ENCODE measurements around the gene PSMB8.

PSMB8 gene

DNA sequence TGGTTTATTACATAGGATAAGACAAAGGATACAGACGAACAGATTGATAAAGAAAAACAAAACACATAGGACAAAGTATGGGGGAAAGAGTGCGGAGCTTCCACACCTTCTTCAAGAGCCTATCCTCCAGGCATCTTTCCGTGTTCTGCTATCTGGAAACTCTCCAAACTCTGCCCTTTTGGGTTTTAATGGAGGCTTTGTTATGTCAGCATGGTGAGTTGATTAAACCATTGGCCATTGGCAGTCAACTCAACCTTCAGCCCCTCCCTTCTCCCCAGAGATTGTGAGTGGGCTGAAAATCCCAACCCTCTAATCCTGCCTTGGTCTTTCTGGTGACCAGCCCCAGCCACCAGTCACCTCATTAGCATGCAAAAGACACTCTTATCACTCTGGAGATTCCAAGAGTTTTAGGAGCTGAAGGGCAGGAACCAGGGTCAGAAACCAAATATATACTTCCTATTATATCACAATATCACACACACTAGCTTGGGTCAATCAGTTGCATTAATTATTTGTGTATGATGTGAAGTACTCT is 50.9 kb downstream of the PSMB8 start:
- no peak for DNase-seq
